Ovary (tissue), 9 donors: ENCODE results near the gene COQ8B. TPM values are rescaled to one million over a fixed set of nuclear protein-coding genes. Genes with fewer than 3 reads are reported as not detected.

Experiments used
- DNase-seq, 5 donors: peaks; one replicate each; pipeline ENCODE4 v3.0.0-alpha.2; 2019 to 2020
- H3K27ac ChIP-seq, 2 donors: fragments of 200-600 bp; one replicate each; pipeline versions ENCODE4 v1.5.1 to v1.8.0; 2019 to 2022
- H3K27me3 ChIP-seq: fragments of 200-600 bp; one replicate; pipeline ENCODE4 v1.8.0; 2022
- H3K36me3 ChIP-seq: fragments of 200-600 bp; sonication (generic); one replicate; pipeline ENCODE4 v1.5.1; 2019
- H3K4me1 ChIP-seq: one replicate; pipeline ENCODE4 v1.8.1; 2013; ENCODE audit warnings: mild to moderate bottlenecking, moderate library complexity; ENCODE audit not compliant: insufficient read depth
- H3K4me3 ChIP-seq: fragments of 200-600 bp; sonication (generic); one replicate; pipeline ENCODE4 v1.5.1; 2017
- H3K9me3 ChIP-seq, 2 donors: fragments of 200-600 bp in 1 of 2; sonication (generic) in 1 of 2; one replicate each; pipeline versions ENCODE4 v1.5.1 to v1.8.1; 2013 to 2019; ENCODE audit warnings: mild to moderate bottlenecking in 1 of 2, moderate library complexity in 1 of 2
- CTCF ChIP-seq, 3 donors: fragments of 450-650 bp in 2 of 3; fragments of 200-600 bp in 1 of 3; IDR thresholded peaks; one replicate each; pipeline versions ENCODE4 v1.5.1 to v1.8.0; 2016 to 2022; ENCODE audit warnings: antibody characterized with exemption in 3 of 3, mild to moderate bottlenecking in 1 of 3
- EP300 ChIP-seq: sonication (generic); formaldehyde crosslinking; IDR thresholded peaks from one replicate; pipeline ENCODE4 v1.6.1; 2017; ENCODE audit warnings: antibody characterized with exemption
- POLR2A ChIP-seq: fragments of 450-650 bp; IDR thresholded peaks from one replicate; pipeline ENCODE4 v1.6.1; 2017; ENCODE audit warnings: antibody characterized with exemption, mild to moderate bottlenecking, moderate library complexity
- WGBS, 3 donors: extraction: QIAGEN DNeasy Blood & Tissue Kit in 1 of 3; methylation state at CpG; one replicate each; pipeline versions ENCODE4 v1.1.5 to v1.1.7; 2013 to 2017; 5-methylcytosine and 5-hydroxymethylcytosine counted together
- intact Hi-C, 4 donors: fragments of 100-400 bp; cut with DNase I; formaldehyde crosslinking; loops; one replicate each; pipeline versions ENCODE4 v1.11.0 to v1.15.1; 2022 to 2023
- polyA plus RNA-seq, 2 donors: library from polyadenylated mRNA; stranded (reverse); fragments of 200-250 nt in 1 of 2; fragments of 350-450 nt in 1 of 2; fragmentation: Illumina TruSeq in 1 of 2; extraction: RNeasy Lipid Tissue Mini Kit (QIAGEN cat#74804) in 1 of 2; gene quantifications; one replicate each; pipeline ENCODE4 v1.2.3, GENCODE V29; 2013 to 2014
- total RNA-seq, 7 donors: library from RNA; depleted of rRNA in 2 of 7; stranded (reverse); fragments of >200 nt in 2 of 7; fragmentation: NEBNext Ultra II Directional in 3 of 7; extraction: Animal tissue kit (Norgen Biotek cat#: 25700) in 3 of 7; gene quantifications; one replicate each; pipeline versions ENCODE4 v1.1.0 to v1.2.4, GENCODE V29; 2016 to 2023
- donor health status: DM: no; HTN: no; CAD: no; lungs with moderate emphysema.
- donor health status: DM: no; HTN: no; CAD: no.
- donor health status: Bipolar disorder and iron deficiency.
- donor health status: DM: yes; HTN: yes; CAD: no.
- donor health status: DM: no; HTN: no; CAD: no.
- donor health status: DM: yes; HTN: yes; CAD: no.

The COQ8B gene
- total and polyA plus RNA-seq, 9 donors: 8.3 to 51.2 (median 41.5) TPM

- DNase-seq: no peak
- 69 to 82% (median 75%) methylated on average over 3 of the region's 3 CpGs for WGBS, 3 donors
- Histone ChIP-seq H3K36me3 (no peaks in the 10 kb centered on the region), H3K9me3 (no peaks in the 10 kb centered on the region), H3K27ac (no peak overlapping the region), H3K27me3 (no peaks in the 10 kb centered on the region), H3K4me1 (no peaks in the 10 kb centered on the region), H3K4me3 (no peak overlapping the region)
- TF ChIP-seq EP300: no peak
- no peak for TF ChIP-seq CTCF (IDR thresholded peaks at IDR 0.05)
- TF ChIP-seq POLR2A: no peak
- intact Hi-C loops: no loop called here
Observed at GRCh38 chr19:40674291-40674690, 42.4 kb downstream of the COQ8B start.

DNA sequence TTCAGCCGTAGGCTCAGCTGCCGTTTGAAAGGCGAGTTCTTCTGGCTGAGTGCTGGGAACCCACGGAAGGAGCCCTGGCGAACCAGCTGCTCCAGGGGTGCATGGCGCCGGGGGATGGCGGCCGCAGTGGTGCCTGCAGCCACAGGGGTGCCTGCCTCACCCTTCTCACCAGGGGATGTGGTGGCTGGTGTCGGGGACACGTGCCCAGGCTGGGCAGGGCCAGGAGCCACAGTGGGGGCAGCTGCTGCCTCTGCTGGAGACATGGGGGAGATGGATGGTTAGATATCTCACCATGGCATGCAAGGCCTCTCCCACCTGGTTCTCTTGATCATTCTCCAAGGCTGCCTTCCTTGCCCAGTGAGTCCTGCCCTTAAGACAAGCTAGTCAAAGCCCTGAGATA, 43.3 kb downstream of the COQ8B start:
- no peak overlapping the region for H3K27ac ChIP-seq
- no peak overlapping the region for H3K4me3 ChIP-seq
- DNase-seq: no peak
- H3K27me3 ChIP-seq: no peaks in the 10 kb centered on the region
- no peaks in the 10 kb centered on the region for H3K4me1 ChIP-seq
- H3K36me3 ChIP-seq: no peaks in the 10 kb centered on the region
- no peak for TF ChIP-seq POLR2A
- TF ChIP-seq EP300: no peak
- no peak for TF ChIP-seq CTCF (IDR thresholded peaks at IDR 0.05)
- H3K9me3 ChIP-seq: no peaks in the 10 kb centered on the region
- intact Hi-C loops: no loop called here
- WGBS, 3 donors: 90 to 94% (median 92%) methylated on average over 11 of the region's 11 CpGs

DNA sequence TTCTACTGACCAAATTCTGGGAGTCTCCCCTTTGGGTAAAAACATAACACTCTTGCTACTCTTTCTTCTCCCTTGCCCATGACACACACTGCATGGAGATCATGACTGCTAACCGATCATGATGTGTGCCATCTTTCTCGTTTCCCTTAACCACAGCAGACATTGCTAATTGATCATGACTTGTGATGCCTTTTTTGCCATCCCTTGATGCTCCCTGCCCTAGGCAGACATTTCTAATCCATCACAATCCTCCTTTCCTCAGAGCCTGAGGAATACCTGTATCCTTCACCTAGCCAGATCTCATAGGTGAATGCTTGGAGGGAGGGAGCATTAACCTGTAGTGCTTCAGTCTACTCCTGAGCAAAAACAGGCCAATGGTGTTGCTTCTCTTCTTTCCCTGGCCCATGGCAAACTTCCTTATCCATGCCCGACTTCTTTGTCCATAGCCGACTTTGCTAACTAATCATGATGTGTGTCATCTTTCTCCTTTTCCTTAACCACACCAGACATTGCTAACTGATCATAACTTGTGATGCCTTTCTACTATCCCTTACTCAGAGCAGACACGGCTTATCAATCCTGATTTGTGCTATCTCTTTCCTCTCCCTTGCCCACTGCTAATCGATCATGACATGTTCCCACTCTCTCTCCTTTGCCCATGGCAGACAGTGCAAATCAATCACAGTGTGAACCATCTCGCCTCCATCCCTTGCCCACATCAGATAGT, 44.0 kb downstream of the COQ8B start:
- Histone ChIP-seq H3K27ac (no peak overlapping the region), H3K36me3 (no peaks in the 10 kb centered on the region), H3K4me1 (no peaks in the 10 kb centered on the region), H3K4me3 (no peak overlapping the region), H3K27me3 (no peaks in the 10 kb centered on the region), H3K9me3 (no peaks in the 10 kb centered on the region)
- WGBS, 3 donors: 89 to 92% (median 91%) methylated on average over 7 of the region's 7 CpGs
- TF ChIP-seq EP300 (no peak), POLR2A (no peak), CTCF (IDR thresholded peaks at IDR 0.05) (no peak)
- no peak for DNase-seq
- intact Hi-C loops: no loop called here

- Histone ChIP-seq H3K4me1 (no peaks in the 10 kb centered on the region), H3K27ac (no peak overlapping the region), H3K4me3 (no peak overlapping the region), H3K27me3 (no peaks in the 10 kb centered on the region), H3K9me3 (no peaks in the 10 kb centered on the region), H3K36me3 (no peaks in the 10 kb centered on the region)
- WGBS, 3 donors: 68 to 77% (median 73%) methylated on average over 2 of the region's 2 CpGs
- intact Hi-C loops: no loop called here
- TF ChIP-seq EP300 (no peak), CTCF (IDR thresholded peaks at IDR 0.05) (no peak), POLR2A (no peak)
- no peak for DNase-seq
Observed at GRCh38 chr19:40672038-40672437, 44.6 kb downstream of the COQ8B start.
